ENCODE data around the gene TTYH3.
A peak's percentile ranks its signal among the peaks of the same experiment; 100 is the strongest.
"Not testable (repeated sequence)": the region's sequence is repeated elsewhere in the genome, so short reads cannot be mapped to it uniquely, and the experiment has no call there.

Gene TTYH3

DNA sequence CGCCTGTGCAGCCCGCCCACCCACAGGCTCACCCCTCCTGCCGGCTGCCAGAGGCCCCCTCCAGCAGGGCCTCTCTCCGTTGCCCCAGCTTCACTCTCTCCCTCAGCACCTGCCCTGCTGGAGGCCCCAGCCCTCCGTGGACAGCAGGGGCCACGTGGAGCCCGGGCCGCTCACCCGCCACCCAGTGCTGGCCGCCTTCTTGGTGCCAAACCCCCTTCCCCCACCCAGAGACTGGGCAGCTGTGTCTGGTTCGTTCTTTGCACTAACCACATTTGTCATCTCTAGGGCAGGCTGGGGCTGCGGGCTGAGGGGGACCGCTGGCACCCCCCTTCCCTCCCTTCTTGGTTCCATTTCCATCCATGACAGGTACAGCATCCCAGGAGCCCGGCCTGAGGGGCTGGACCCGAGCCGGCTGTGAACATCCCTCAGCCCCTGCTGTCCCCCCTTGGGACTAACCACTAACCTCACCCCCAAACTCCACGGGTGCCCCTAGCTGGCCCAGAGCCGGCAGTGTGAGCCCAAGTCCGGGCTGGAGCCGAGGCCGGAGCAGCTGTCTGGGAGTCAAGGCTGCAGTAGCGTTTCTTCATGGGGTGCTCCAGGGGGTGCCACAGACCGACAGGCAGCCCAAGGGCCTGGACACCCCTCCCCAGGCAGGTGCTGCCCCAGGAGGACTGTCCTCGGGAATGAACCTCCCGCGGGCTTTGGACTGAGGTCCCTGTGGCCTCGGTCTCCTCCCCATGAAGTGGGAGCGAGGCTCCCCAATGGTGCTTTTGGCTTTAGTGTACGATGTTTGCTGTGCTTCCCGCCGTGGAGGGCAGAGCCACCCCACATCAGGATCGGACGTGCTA lies 30.7 kb downstream of the TTYH3 start:
- DNase-seq (ENCODE audit: low read depth in 2 of 2, low spot score in 1 of 2), result no peak

- no peak for DNase-seq (ENCODE audit: low read depth in 2 of 2, low spot score in 1 of 2)
Measured at GRCh38 chr7:2663121-2663886, 31.5 kb downstream of the TTYH3 start.

DNA sequence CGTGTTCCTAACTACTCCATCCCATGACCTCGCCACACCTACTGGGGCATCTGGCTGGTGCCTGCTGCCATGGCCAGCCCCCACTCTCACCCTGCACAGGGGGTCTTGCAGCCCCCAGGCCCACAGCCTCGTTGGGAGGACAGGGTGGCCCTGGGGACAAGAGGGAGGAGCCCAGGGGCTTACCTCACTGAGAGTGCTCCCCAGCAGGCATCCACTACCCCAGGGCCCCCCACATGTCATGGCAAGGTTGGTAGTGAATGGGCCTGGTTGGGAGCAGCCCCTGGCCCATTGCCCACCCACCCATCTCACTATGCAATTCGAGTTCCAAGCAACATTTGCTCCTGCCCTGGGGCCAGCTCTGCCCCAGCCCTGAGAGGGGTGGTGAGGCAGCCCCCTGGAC lies 32.2 kb downstream of the TTYH3 start:
- no peak for DNase-seq (ENCODE audit: low read depth in 2 of 2, low spot score in 1 of 2)

- DNase-seq (ENCODE audit: low read depth in 2 of 2, low spot score in 1 of 2), result no peak
Measured at GRCh38 chr7:2665359-2665791, 33.6 kb downstream of the TTYH3 start.

DNA sequence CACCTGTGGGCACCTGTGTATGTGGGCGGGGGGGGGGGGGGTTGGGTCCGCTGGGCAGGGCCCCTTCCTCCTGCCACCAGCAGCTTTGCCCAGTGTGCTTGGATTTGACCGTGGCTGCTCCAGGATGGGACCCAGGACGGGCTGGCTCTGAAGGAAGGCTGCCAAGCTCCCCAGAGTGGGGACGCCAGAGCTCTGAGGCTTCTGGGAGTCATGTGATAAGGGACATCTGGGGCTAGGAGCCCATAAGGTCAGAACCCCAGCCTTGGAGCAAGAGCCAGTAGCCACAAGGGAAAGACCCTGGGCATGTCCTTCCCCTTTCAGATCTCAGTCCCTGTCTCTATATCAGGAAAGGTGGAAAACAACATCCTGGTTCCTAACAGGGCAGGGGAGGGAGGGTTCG lies 34.4 kb downstream of the TTYH3 start:
- no peak for DNase-seq (ENCODE audit: low read depth in 2 of 2, low spot score in 1 of 2)

DNA sequence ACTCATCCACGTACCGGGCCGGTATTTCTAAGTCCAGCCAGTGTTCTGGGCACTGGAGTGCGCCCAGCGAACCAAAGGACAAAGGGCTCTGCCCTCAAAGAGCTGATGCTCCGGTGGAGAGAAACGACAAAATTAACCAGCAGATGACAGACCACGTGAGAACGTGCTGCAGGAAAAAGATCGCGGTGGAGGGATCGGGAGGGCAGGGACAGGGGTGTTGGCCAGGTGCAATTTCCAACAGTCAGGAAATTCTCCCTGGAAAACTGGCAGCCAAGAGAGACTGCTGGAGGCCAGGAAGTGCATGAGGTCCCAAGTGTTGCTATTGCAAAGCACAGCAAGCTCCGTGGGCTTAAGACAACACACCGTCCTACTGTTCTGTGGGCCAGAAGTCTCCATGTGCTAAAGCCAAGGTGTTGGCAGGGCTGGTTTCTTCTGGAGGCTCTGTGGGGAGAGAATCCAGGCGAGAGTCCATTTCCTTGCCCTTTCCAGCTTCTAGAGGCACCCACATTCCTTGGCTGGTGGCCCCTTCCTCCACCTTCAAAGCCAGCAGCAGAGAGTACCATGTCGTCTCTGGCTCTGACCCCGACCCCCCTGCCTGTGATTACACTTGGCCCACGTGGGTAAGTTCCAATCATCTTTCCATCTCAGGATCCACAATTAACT lies 34.9 kb downstream of the TTYH3 start:
- DNase-seq (ENCODE audit: low read depth in 2 of 2, low spot score in 1 of 2), result no peak

DNA sequence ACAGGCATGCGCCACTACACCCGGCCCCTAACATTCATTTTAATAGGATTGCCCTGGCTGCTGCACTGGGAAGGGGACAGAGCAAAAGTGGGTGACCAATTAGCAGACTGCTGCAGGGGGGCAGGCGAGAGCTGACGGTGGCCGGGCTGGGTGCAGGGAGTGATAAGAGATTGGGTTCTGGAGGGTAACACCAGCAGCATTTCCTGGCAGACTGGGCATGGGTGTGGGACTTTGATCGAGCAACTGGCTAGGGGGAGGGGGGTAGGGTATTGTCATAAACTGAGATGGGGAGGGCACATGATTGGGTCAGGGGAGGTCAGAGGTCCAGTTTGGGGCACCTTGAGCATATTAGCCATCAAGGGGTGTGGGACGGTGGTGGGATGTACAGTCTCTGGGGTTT lies 36.1 kb downstream of the TTYH3 start:
- no peak for DNase-seq (ENCODE audit: low read depth in 2 of 2, low spot score in 1 of 2)

GRCh38 chr7:2668401-2668800 lies 36.6 kb downstream of the TTYH3 start:
- DNase-seq (ENCODE audit: low read depth in 2 of 2, low spot score in 1 of 2), result no peak

GRCh38 chr7:2670171-2670570 lies 38.4 kb downstream of the TTYH3 start:
- no peak for DNase-seq (ENCODE audit: low read depth in 2 of 2, low spot score in 1 of 2)

DNA sequence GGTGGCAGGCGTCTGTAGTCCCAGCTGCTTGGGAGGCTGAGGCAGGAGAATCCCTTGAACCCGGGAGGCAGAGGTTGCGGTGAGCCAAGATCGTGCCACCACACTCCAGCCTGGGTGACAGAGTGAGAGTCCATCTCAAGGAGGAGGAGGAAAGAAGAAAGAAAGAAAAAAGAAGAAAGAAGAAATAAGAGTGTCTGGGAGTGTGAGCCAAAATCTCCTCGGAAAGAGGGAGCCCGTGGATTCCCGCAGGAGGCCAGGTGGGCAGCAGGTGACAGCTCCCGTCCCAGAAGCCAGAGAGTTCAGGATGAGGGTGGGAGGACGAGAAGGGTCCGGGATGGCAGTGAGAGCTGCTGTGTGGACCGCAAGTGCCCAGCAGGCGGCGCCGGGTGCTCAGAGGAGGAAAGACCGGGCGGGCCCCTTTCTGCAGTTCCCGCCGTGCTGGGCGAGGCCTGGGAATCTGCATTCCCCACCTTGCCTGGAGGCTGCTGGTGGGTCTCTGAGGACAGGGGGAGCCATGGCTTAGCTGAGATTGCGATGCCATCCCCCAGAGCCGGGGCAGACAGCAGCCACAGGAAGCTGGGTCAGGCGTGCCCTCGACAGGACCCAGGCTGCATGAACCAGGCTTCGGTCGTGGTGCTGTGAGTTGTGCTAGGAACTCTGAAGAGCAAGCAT lies 39.1 kb downstream of the TTYH3 start:
- DNase-seq (ENCODE audit: low read depth in 2 of 2, low spot score in 1 of 2), result peak; percentile 41 to 49

GRCh38 chr7:2673214-2673613 lies 41.4 kb downstream of the TTYH3 start:
- not testable (repeated sequence) for DNase-seq (ENCODE audit: low read depth in 2 of 2, low spot score in 1 of 2)

GRCh38 chr7:2673934-2674333 lies 42.1 kb downstream of the TTYH3 start:
- no peak for DNase-seq (ENCODE audit: low read depth in 2 of 2, low spot score in 1 of 2)

- DNase-seq (ENCODE audit: low read depth in 2 of 2, low spot score in 1 of 2), result no peak
Measured at GRCh38 chr7:2675256-2675764, 43.5 kb downstream of the TTYH3 start.

- DNase-seq (ENCODE audit: low read depth in 2 of 2, low spot score in 1 of 2), result not testable (repeated sequence)
Measured at GRCh38 chr7:2676576-2676975, 44.8 kb downstream of the TTYH3 start.

- not testable (repeated sequence) for DNase-seq (ENCODE audit: low read depth in 2 of 2, low spot score in 1 of 2)
Measured at GRCh38 chr7:2678454-2678853, 46.7 kb downstream of the TTYH3 start.

DNA sequence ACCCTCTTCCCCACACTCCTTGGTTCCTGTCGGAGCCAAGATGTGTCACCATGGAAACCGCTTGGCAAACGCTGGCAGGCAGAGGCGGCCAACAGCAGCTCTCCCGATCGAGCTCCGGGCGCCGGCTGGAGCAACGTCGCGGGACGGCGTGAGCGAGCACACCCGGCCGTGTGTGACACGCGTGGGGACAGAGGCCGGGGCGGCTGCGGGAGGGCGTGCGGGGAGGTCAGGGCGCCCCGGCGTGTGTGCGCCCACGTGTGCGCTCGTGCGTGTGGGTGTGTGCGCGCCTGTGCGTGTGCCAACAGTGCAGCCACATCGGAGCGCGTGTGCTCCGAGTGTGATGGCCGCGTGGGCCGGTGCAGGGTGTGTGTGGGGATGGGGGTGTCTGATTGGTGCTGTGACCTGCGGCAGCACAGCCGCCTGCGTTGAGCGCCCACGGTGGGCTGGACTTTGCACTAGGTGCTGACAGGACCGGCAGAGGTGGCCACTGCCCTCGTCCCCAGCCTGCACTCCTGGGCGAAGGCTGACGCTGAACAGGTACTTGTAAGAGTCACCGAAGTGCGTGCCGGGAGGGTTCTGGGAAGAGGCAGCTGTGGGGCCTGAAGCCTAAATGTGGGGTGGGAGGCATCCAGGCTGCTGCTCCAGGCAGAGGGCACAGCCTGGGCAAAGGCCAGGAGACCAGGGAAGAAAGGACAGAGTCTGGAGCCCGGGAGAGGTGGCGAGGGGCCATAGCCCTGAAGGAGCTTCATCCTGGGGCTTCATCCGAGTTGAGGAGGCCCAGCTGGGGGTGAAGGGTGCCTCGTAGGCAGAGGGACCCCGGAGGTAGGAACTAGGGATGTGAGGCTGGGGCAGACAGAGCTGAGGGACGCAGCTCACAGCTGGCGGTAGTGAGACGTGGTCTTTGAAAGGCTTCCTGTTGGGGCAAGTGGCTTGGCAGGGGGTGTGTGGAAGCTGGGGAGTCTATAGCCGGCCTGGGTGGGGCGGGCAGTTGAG lies 47.6 kb downstream of the TTYH3 start:
- DNase-seq (ENCODE audit: low read depth in 2 of 2, low spot score in 1 of 2), result not testable (repeated sequence)

GRCh38 chr7:2680256-2680655 lies 48.5 kb downstream of the TTYH3 start:
- no peak for DNase-seq (ENCODE audit: low read depth in 2 of 2, low spot score in 1 of 2)

DNA sequence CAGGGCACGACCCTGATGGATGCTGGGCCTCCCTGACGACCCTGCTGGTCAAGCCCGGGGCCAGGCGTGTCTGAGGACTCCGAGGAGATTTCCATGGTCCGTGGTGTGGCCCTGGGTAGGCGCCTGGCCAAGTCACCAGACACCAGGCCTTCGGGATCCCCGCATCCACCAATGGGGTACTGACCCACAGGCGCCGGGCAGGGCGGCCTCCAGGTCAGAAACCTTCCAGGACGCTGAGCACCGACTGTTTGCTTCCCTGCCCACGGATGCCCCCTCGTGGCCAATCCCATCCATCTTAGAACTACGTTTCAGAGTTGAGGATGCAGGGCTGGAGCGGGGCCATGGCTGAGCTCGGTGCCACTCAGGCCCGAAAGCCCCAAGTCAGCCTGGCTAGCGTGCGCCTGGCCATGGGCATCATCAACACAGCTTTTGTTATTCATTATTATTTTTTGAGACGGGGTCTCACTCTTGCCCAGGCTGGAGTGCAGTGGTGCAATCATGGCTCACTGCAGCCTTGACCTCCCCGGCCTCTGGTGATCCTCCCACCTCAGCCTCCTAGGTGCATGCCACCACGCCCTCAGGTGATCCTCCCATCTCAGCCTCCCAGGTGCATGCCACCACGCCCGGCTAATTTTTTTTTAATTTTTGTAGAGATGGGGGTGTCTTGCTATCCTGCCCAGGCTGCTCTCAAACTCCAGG lies 49.2 kb downstream of the TTYH3 start:
- peak in 1 of 2 donors; percentile 8 for DNase-seq (ENCODE audit: low read depth in 2 of 2, low spot score in 1 of 2)
